ENCODE data around the gene MRPL34. TPM values are rescaled to one million over a fixed set of nuclear protein-coding genes. Genes with fewer than 3 reads are reported as not detected.

The MRPL34 gene
- total and polyA plus RNA-seq, 4 donors = 23.3 to 301 (median 140) TPM

- Histone ChIP-seq H3K27ac (ENCODE audit: low read depth in 1 of 2, low read length in 2 of 2) (peak overlapping the region; percentile 42 to 52), H3K9ac (ENCODE audit: low read depth in 1 of 2, low read length in 2 of 2) (peak overlapping the region; percentile 45 to 66), H3K36me3 (ENCODE audit: control insufficient read depth in 4 of 4, insufficient read depth in 3 of 4, low read depth in 1 of 4, low read length in 3 of 4) (peaks cover 5 to 13% (median 10%) of the 10 kb centered on the region in 4 donors), H3K4me3 (ENCODE audit: low read depth in 1 of 3, low read length in 3 of 3) (peak overlapping the region; percentile 57 to 89 (median 80)), H3K4me1 (ENCODE audit: control insufficient read depth in 4 of 4, insufficient read depth in 4 of 4, low read length in 3 of 4) (peaks cover 0 to 44% (median 29%) of the 10 kb centered on the region in 4 donors), H3K9me3 (ENCODE audit: control insufficient read depth in 4 of 4, low read length in 3 of 4) (no peaks in the 10 kb centered on the region), H3K27me3 (ENCODE audit: control insufficient read depth in 4 of 4, insufficient read depth in 4 of 4, low read length in 3 of 4) (no peaks in the 10 kb centered on the region)
- TF ChIP-seq, protein P1, sequence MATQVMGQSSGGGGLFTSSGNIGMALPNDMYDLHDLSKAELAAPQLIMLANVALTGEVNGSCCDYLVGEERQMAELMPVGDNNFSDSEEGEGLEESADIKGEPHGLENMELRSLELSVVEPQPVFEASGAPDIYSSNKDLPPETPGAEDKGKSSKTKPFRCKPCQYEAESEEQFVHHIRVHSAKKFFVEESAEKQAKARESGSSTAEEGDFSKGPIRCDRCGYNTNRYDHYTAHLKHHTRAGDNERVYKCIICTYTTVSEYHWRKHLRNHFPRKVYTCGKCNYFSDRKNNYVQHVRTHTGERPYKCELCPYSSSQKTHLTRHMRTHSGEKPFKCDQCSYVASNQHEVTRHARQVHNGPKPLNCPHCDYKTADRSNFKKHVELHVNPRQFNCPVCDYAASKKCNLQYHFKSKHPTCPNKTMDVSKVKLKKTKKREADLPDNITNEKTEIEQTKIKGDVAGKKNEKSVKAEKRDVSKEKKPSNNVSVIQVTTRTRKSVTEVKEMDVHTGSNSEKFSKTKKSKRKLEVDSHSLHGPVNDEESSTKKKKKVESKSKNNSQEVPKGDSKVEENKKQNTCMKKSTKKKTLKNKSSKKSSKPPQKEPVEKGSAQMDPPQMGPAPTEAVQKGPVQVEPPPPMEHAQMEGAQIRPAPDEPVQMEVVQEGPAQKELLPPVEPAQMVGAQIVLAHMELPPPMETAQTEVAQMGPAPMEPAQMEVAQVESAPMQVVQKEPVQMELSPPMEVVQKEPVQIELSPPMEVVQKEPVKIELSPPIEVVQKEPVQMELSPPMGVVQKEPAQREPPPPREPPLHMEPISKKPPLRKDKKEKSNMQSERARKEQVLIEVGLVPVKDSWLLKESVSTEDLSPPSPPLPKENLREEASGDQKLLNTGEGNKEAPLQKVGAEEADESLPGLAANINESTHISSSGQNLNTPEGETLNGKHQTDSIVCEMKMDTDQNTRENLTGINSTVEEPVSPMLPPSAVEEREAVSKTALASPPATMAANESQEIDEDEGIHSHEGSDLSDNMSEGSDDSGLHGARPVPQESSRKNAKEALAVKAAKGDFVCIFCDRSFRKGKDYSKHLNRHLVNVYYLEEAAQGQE (IDR thresholded peaks at IDR 0.05) = no peak
- TF ChIP-seq HNF4A (conservative IDR thresholded peaks at IDR 0.05) (no peak), GABPA (IDR thresholded peaks at IDR 0.05 in 1 of 2, conservative IDR thresholded peaks at IDR 0.05 in 1 of 2) (peak in 1 of 2 donors; percentile 39)
- no peak for DNase-seq (ENCODE audit: low spot score)
- whole genome bisulfite sequencing = 10% methylated on average over 23 of the region's 23 CpGs
These were observed 4.3 kb downstream of the MRPL34 start for GRCh38 chr19:17309965-17310461.

- Histone ChIP-seq H3K9me3 (ENCODE audit: control insufficient read depth in 4 of 4, low read length in 3 of 4) (no peaks in the 10 kb centered on the region), H3K36me3 (ENCODE audit: control insufficient read depth in 4 of 4, insufficient read depth in 3 of 4, low read depth in 1 of 4, low read length in 3 of 4) (peaks cover 12 to 20% (median 17%) of the 10 kb centered on the region in 4 donors), H3K27ac (ENCODE audit: low read depth in 1 of 2, low read length in 2 of 2) (no peak overlapping the region), H3K27me3 (ENCODE audit: control insufficient read depth in 4 of 4, insufficient read depth in 4 of 4, low read length in 3 of 4) (no peaks in the 10 kb centered on the region), H3K9ac (ENCODE audit: low read depth in 1 of 2, low read length in 2 of 2) (no peak overlapping the region), H3K4me3 (ENCODE audit: low read depth in 1 of 3, low read length in 3 of 3) (no peak overlapping the region), H3K4me1 (ENCODE audit: control insufficient read depth in 4 of 4, insufficient read depth in 4 of 4, low read length in 3 of 4) (peaks cover 0 to 35% (median 21%) of the 10 kb centered on the region in 4 donors)
- TF ChIP-seq NR2F2 (IDR thresholded peaks at IDR 0.05) = no peak
- TF ChIP-seq SP1 (IDR thresholded peaks at IDR 0.05) = no peak
- no peak for TF ChIP-seq JUND (IDR thresholded peaks at IDR 0.05)
- no peak for TF ChIP-seq ZBTB33 (IDR thresholded peaks at IDR 0.05)
- no peak for TF ChIP-seq EGR1 (IDR thresholded peaks at IDR 0.05; ENCODE audit: low read depth in 2 of 2)
- no peak for TF ChIP-seq MAX (IDR thresholded peaks at IDR 0.05)
- TF ChIP-seq FOXA2 (IDR thresholded peaks at IDR 0.05) = no peak
- no peak for TF ChIP-seq YY1 (IDR thresholded peaks at IDR 0.05)
- TF ChIP-seq TAF1 (conservative IDR thresholded peaks at IDR 0.05) = no peak
- TF ChIP-seq RXRA (IDR thresholded peaks at IDR 0.05) = no peak
- TF ChIP-seq RAD21 (IDR thresholded peaks at IDR 0.05) = no peak
- TF ChIP-seq HNF4A (conservative IDR thresholded peaks at IDR 0.05) = no peak
- TF ChIP-seq, protein P1 (IDR thresholded peaks at IDR 0.05) = no peak
- no peak for TF ChIP-seq HNF4G (IDR thresholded peaks at IDR 0.05)
- no peak for TF ChIP-seq FOXA1 (IDR thresholded peaks at IDR 0.05)
- TF ChIP-seq, protein P2, sequence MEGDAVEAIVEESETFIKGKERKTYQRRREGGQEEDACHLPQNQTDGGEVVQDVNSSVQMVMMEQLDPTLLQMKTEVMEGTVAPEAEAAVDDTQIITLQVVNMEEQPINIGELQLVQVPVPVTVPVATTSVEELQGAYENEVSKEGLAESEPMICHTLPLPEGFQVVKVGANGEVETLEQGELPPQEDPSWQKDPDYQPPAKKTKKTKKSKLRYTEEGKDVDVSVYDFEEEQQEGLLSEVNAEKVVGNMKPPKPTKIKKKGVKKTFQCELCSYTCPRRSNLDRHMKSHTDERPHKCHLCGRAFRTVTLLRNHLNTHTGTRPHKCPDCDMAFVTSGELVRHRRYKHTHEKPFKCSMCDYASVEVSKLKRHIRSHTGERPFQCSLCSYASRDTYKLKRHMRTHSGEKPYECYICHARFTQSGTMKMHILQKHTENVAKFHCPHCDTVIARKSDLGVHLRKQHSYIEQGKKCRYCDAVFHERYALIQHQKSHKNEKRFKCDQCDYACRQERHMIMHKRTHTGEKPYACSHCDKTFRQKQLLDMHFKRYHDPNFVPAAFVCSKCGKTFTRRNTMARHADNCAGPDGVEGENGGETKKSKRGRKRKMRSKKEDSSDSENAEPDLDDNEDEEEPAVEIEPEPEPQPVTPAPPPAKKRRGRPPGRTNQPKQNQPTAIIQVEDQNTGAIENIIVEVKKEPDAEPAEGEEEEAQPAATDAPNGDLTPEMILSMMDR (IDR thresholded peaks at IDR 0.05; ENCODE audit: low read depth, low read length, missing input control) = no peak
- no peak for TF ChIP-seq GABPA (IDR thresholded peaks at IDR 0.05 in 1 of 2, conservative IDR thresholded peaks at IDR 0.05 in 1 of 2)
- TF ChIP-seq ATF3 (IDR thresholded peaks at IDR 0.05) = no peak
- 81% methylated on average over 11 of the region's 11 CpGs for WGBS
- no peak for DNase-seq (ENCODE audit: low spot score)
These were observed 6.0 kb downstream of the MRPL34 start for GRCh38 chr19:17311455-17312188.
